K562 (cell line): ENCODE results near the gene NKAIN1. TPM values are rescaled to one million over a fixed set of nuclear protein-coding genes. Genes with fewer than 3 reads are reported as not detected.

Experiments
- ATAC-seq: fragments of 200-7000 bp; cut with Tn5 transposase; 3 replicates; pipeline ENCODE4 v1.9.1; 2020; ENCODE audit warnings: moderate library complexity
- BruUV-seq: library from RNA; stranded (reverse); fragments of 400-500 nt; replicated peaks from 2 replicates; lab custom pipeline; 2021; lab: Mats Ljungman, UMichigan
- CTCF ChIA-PET: fragments of 300-600 bp; formaldehyde crosslinking; extraction: SDS; loops from one replicate; lab custom pipeline; 2021; ENCODE audit warnings: low intra/inter-chr PET ratio; lab: Yijun Ruan, JAX
- POLR2A ChIA-PET: fragments of 300-600, 350-650 bp; sonication (Branson Sonifier 250); formaldehyde crosslinking; extraction: SDS; loops from one replicate; lab custom pipeline; 2021; ENCODE audit warnings: antibody characterized with exemption, inconsistent platforms; lab: Yijun Ruan, JAX
- DNase-seq, 4 experiments: peaks; one replicate each; pipeline versions ENCODE4 v3.0.0 to v3.0.0-alpha.2; 2011 to 2018; ENCODE audit warnings: low spot score in 3 of 4, mixed read lengths in 3 of 4; ENCODE audit errors: extremely low read depth in 1 of 4
- FAIRE-seq: peaks from 2 replicates; lab custom pipeline; 2011; peaks lifted over from hg19 to GRCh38; lab: Jason Lieb, UNC
- H2AFZ ChIP-seq: 2 replicates; pipeline ENCODE4 v1.6.0; 2011; ENCODE audit warnings: low read depth, low read length, control low read depth, inconsistent platforms
- H3K27ac ChIP-seq: fragments of 200-600 bp; 3 replicates; pipeline ENCODE4 v1.8.0; 2011; ENCODE audit warnings: low read depth, mild to moderate bottlenecking, control low read depth, inconsistent platforms, low read length, moderate library complexity, mixed read lengths; ENCODE audit errors: extremely low read depth
- H3K27me3 ChIP-seq, 2 experiments: fragments of 300-600 bp in 1 of 2; 2 replicates in 1 of 2; 3 replicates in 1 of 2; pipeline versions ENCODE4 v1.6.0 to v1.8.0; 2011; ENCODE audit warnings: inconsistent platforms in 2 of 2, low read length in 2 of 2, mild to moderate bottlenecking in 1 of 2, mixed read lengths in 1 of 2, moderate library complexity in 1 of 2; ENCODE audit not compliant: control insufficient read depth in 2 of 2, insufficient read depth in 2 of 2
- H3K36me3 ChIP-seq: fragments of 300-600 bp; 3 replicates; pipeline ENCODE4 v1.8.0; 2011; ENCODE audit warnings: mild to moderate bottlenecking, low read length, inconsistent platforms; ENCODE audit not compliant: control insufficient read depth, insufficient read depth
- H3K4me1 ChIP-seq, 2 experiments: fragments of 200-600 bp in 1 of 2; replicated peaks in 1 of 2; 2 replicates in 1 of 2; 3 replicates in 1 of 2; pipeline versions ENCODE4 v1.5.1 to v1.8.0; 2011; ENCODE audit warnings: inconsistent platforms in 2 of 2, low read length in 2 of 2, mild to moderate bottlenecking in 1 of 2, mixed read lengths in 1 of 2, moderate library complexity in 1 of 2; ENCODE audit not compliant: control insufficient read depth in 2 of 2, insufficient read depth in 2 of 2
- H3K4me2 ChIP-seq: 2 replicates; pipeline ENCODE4 v1.6.1; 2011; ENCODE audit warnings: low read length, control low read depth, inconsistent platforms, mixed read lengths; ENCODE audit not compliant: insufficient read depth
- H3K4me3 ChIP-seq: fragments of 200-600 bp; sonication (generic), shearing (Covaris generic); 2 replicates; pipeline ENCODE4 v1.5.1; 2016; ENCODE audit warnings: control low read depth, inconsistent platforms
- H3K79me2 ChIP-seq: fragments of 200-600 bp; 3 replicates; pipeline ENCODE4 v1.8.0; 2011; ENCODE audit warnings: low read length, inconsistent platforms; ENCODE audit not compliant: control insufficient read depth, insufficient read depth
- H3K9ac ChIP-seq, 2 experiments: 2 replicates each; pipeline versions ENCODE4 v1.6.0 to v1.6.1; 2011; ENCODE audit warnings: low read depth in 2 of 2, low read length in 2 of 2, control low read depth in 1 of 2, inconsistent platforms in 1 of 2, mild to moderate bottlenecking in 1 of 2, mixed read lengths in 1 of 2; ENCODE audit not compliant: insufficient read depth in 1 of 2
- H3K9me1 ChIP-seq: one replicate; pipeline ENCODE4 v1.6.0; 2011; ENCODE audit warnings: inconsistent platforms, mild to moderate bottlenecking, low read length, moderate library complexity; ENCODE audit not compliant: control insufficient read depth, insufficient read depth
- H3K9me3 ChIP-seq: replicated peaks from 2 replicates; pipeline ENCODE4 v1.5.1; 2011; ENCODE audit warnings: low read depth, low read length, inconsistent platforms; ENCODE audit not compliant: control insufficient read depth, insufficient read depth
- H4K20me1 ChIP-seq: replicated peaks from 2 replicates; pipeline ENCODE4 v1.6.1; 2011; ENCODE audit warnings: low read length, inconsistent platforms, mixed read lengths; ENCODE audit not compliant: control insufficient read depth, insufficient read depth
- CEBPB ChIP-seq: fragments of 450-650 bp; IDR thresholded peaks from 2 replicates; pipeline ENCODE4 v1.6.1; 2016; ENCODE audit warnings: missing genetic modification characterization, missing compliant biosample characterization
- CEBPG ChIP-seq, 3 experiments: fragments of 200-800 bp in 1 of 3; sonication (Bioruptor generic) in 1 of 3; sonication (generic) in 1 of 3; formaldehyde crosslinking in 1 of 3; IDR thresholded peaks in 2 of 3; conservative IDR thresholded peaks in 1 of 3; 2 replicates each; pipeline versions ENCODE4 v1.6.1 to v1.8.0; 2016 to 2022; ENCODE audit warnings: missing compliant biosample characterization in 2 of 3, missing genetic modification characterization in 2 of 3, mild to moderate bottlenecking in 1 of 3, missing genetic modification reagents in 1 of 3
- CLOCK ChIP-seq: fragments of 250-450 bp; sonication (Bioruptor Pico); IDR thresholded peaks from 2 replicates; pipeline ENCODE4 v1.4.0; 2020; ENCODE audit warnings: mild to moderate bottlenecking, moderate library complexity, borderline replicate concordance
- E2F3 ChIP-seq: fragments of 250-450 bp; sonication (Bioruptor Pico); IDR thresholded peaks from 2 replicates; pipeline ENCODE4 v1.4.0; 2020; ENCODE audit warnings: mild to moderate bottlenecking
- GTF3C2 ChIP-seq: IDR thresholded peaks from 3 replicates; pipeline ENCODE4 v1.6.1; 2011; ENCODE audit warnings: borderline replicate concordance, mild to moderate bottlenecking, moderate library complexity; ENCODE audit not compliant: insufficient read length; ENCODE audit errors: extremely low read depth
- MAFK ChIP-seq: IDR thresholded peaks from 2 replicates; pipeline ENCODE4 v1.6.1; 2011; ENCODE audit warnings: low read length, improper control_type of control experiment
- MCM2 ChIP-seq: fragments of 450-650 bp; IDR thresholded peaks from 2 replicates; pipeline ENCODE4 v1.6.1; 2017; ENCODE audit warnings: low read depth, mild to moderate bottlenecking
- PHTF2 ChIP-seq: fragments of 250-450 bp; sonication (Bioruptor Pico); IDR thresholded peaks from 2 replicates; pipeline ENCODE4 v1.5.0; 2021; ENCODE audit warnings: mild to moderate bottlenecking
- PREB ChIP-seq: sonication (generic); formaldehyde crosslinking; IDR thresholded peaks from 2 replicates; pipeline ENCODE4 v1.8.1; 2023; ENCODE audit warnings: mild to moderate bottlenecking, missing genetic modification reagents
- RAD51 ChIP-seq: fragments of 450-650 bp; IDR thresholded peaks from 2 replicates; pipeline ENCODE4 v1.7.1; 2016; ENCODE audit warnings: low read depth, mild to moderate bottlenecking, borderline replicate concordance
- SMC3 ChIP-seq: conservative IDR thresholded peaks from 2 replicates; pipeline ENCODE4 v1.6.1; 2011; ENCODE audit warnings: low read depth, low read length, improper control_type of control experiment; ENCODE audit not compliant: insufficient read depth
- U2AF1 ChIP-seq: fragments of 200-400 bp; formaldehyde crosslinking; optimal IDR thresholded peaks from 2 replicates; pipeline ENCODE3; 2017; ENCODE audit warnings: mild to moderate bottlenecking, low read depth, low read length, moderate library complexity
- ZNF398 ChIP-seq: fragments of 250-450 bp; sonication (Bioruptor Pico); IDR thresholded peaks from 2 replicates; pipeline ENCODE4 v1.8.0; 2021; ENCODE audit warnings: moderate library complexity, mild to moderate bottlenecking, inconsistent platforms
- WGBS: fragments of 100-300 bp; shearing (Covaris generic); methylation state at CpG from one replicate; pipeline ENCODE4 v1.1.6; 2016; ENCODE audit warnings: low coverage, mixed read lengths; ENCODE audit not compliant: insufficient coverage; ENCODE audit errors: missing lambda C conversion rate; 5-methylcytosine and 5-hydroxymethylcytosine counted together
- in situ Hi-C: fragments of 300-500 bp; cut with MboI; formaldehyde crosslinking; loops from 4 replicates; pipeline ENCODE4 v1.15.0; 2018; ENCODE audit warnings: inconsistent platforms, mixed read lengths
- intact Hi-C: fragments of 100-400 bp; cut with micrococcal nuclease; formaldehyde crosslinking; loops from 2 replicates; pipeline ENCODE4 v1.14.2; 2022
- polyA plus RNA-seq, 8 experiments: library from polyadenylated mRNA; depleted of rRNA in 4 of 8; stranded (reverse) in 5 of 8; unstranded in 3 of 8; fragments of >200 nt; fragmentation: Nextera tagmentation in 2 of 8; fragmentation: Illumina TruSeq in 1 of 8; extraction: Ambion mirVana in 2 of 8; extraction: Trizol in 1 of 8; gene quantifications; 2 replicates each; pipeline versions ENCODE4 v1.2.1 to v1.2.3, GENCODE V29; 2011 to 2014; ENCODE audit warnings: inconsistent platforms in 1 of 8, missing spikeins in 1 of 8
- total RNA-seq, 7 experiments: library from RNA; depleted of rRNA in 6 of 7; stranded (reverse); fragments of >200 nt in 6 of 7; fragmentation: Illumina TruSeq in 2 of 7; extraction: Trizol in 2 of 7; gene quantifications; 2 replicates each; pipeline versions ENCODE4 v1.2.1 to v1.2.3, GENCODE V29; 2011 to 2021; ENCODE audit warnings: low replicate concordance in 1 of 7

The NKAIN1 gene
- total and polyA plus RNA-seq, 9 of the 15 experiments (the other 6 are each of a cell fraction or from before 2014, with no cell fraction given) = 0.03 to 0.22 (median 0.04) TPM; not detected in 3

- WGBS = 81% methylated on average over 1 of the region's 1 CpG
- Histone ChIP-seq H3K9ac (no peak overlapping the region), H3K4me1 (peaks cover 6 to 8% of the 10 kb centered on the region in 2 experiments; a peak in 4 of 5 replicates), H3K27ac (no peak overlapping the region), H3K4me2 (no peak overlapping the region), H3K79me2 (no peaks in the 10 kb centered on the region), H4K20me1 (no peaks in the 10 kb centered on the region), H3K36me3 (no peaks in the 10 kb centered on the region), H2AFZ (no peak overlapping the region), H3K9me1 (no peaks in the 10 kb centered on the region), H3K27me3 (no peaks in the 10 kb centered on the region), H3K9me3 (no peaks in the 10 kb centered on the region), H3K4me3 (no peak overlapping the region)
- DNase-seq = no peak
- BruUV-seq = no TSS peak
- no peak for FAIRE-seq
- intact Hi-C loops (no loop called here), in situ Hi-C loops (no loop called here)
- ChIA-PET POLR2A (no interaction called here), CTCF (no interaction called here)
- ATAC-seq = no peak
- TF ChIP-seq U2AF1 (no peak), SMC3 (no peak), CLOCK (CRISPR knock-in tag) (no peak), E2F3 (no peak), CEBPG (CRISPR knock-in tag; IDR thresholded peaks at IDR 0.05) (no peak), CEBPG (tag; conservative IDR thresholded peaks at IDR 0.05 in 1 of 2, IDR thresholded peaks at IDR 0.05 in 1 of 2) (peak; percentile 24 to 84; a peak in 2 of 4 replicates), MCM2 (no peak), GTF3C2 (no peak), RAD51 (no peak), ZNF398 (CRISPR knock-in tag) (no peak), PHTF2 (no peak), MAFK (no peak), PREB (CRISPR knock-in tag) (no peak), CEBPB (tag) (peak; percentile 83)
These were observed 91.3 kb downstream of the NKAIN1 start for GRCh38 chr1:31148409-31148808.
